HL-60 (cell line): ENCODE data around the gene CRIM1.

Source experiments
- POLR2AphosphoS5 ChIP-seq: IDR thresholded peaks from 2 replicates; pipeline ENCODE4 v1.6.1; 2012; ENCODE audit warnings: low read depth
- TF ChIP-seq, protein P1 (sequence below): IDR thresholded peaks from one replicate; pipeline ENCODE4 v1.5.1; 2011; ENCODE audit warnings: low read length, control low read depth, inconsistent platforms; ENCODE audit not compliant: insufficient read depth

DNA sequence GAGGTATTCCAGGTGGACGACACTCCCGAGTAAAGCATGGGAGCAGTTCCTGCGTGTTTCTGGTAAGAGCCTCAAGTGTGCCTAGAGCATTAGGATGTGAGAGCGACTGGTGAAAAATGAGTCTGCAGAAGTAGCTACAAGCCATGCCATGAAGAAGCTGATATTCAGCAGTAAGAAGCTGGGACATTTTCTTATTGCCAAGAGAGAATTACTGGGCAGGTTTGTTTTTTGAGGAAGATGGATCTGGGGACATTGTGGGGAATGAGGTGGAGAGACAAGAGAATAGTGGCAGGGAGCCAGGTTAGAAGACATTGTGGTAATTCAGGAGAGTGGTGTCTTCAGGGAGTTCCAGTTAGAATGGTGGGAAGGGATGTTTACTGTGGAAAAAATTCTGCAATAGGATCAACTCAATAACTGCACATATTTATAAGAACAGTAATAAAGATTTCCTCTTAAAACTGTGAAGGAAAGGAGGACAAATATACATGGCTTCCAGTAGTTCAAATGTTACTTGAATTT is 38.2 kb downstream of the CRIM1 start:
- no peak for TF ChIP-seq POLR2AphosphoS5
- TF ChIP-seq, protein P1, sequence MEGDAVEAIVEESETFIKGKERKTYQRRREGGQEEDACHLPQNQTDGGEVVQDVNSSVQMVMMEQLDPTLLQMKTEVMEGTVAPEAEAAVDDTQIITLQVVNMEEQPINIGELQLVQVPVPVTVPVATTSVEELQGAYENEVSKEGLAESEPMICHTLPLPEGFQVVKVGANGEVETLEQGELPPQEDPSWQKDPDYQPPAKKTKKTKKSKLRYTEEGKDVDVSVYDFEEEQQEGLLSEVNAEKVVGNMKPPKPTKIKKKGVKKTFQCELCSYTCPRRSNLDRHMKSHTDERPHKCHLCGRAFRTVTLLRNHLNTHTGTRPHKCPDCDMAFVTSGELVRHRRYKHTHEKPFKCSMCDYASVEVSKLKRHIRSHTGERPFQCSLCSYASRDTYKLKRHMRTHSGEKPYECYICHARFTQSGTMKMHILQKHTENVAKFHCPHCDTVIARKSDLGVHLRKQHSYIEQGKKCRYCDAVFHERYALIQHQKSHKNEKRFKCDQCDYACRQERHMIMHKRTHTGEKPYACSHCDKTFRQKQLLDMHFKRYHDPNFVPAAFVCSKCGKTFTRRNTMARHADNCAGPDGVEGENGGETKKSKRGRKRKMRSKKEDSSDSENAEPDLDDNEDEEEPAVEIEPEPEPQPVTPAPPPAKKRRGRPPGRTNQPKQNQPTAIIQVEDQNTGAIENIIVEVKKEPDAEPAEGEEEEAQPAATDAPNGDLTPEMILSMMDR: no peak
